ENCODE measurements around the gene LFNG.

DNA sequence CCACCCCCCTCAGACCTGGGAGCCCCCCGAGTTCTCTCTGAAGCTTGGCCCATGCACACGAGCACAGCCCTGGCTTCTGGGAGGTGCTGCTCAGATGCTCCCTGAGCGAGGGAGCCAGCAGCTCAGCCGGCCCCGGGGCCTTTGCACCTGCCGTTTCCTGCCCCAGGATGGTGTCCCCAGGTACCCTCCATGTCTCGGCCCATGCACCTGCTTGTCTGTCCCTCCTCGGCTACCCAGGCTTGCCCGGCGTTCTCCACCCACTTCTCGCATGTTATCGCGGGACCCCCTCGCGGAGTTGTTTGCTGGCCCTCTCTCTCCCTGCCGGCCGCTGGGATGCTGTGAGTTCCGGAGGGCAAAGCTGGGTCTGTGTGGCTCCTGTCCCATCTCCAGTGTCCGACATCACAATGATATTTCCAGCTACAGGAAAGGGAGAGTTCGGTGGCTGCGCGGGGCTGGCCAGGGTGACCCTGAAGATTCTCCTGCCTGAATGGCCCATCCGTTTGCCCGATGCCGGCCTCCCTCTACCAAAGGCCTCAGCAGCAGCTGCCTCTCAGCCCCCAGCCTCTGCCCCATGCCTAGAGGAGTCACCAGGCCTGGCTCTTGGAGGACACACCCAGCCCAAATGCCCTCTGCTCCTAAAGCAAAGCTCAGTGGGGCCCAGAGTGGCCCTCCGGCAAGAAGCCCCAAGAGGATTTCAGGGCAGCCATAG lies 12.2 kb upstream of the LFNG start:
- TF ChIP-seq, protein P1, sequence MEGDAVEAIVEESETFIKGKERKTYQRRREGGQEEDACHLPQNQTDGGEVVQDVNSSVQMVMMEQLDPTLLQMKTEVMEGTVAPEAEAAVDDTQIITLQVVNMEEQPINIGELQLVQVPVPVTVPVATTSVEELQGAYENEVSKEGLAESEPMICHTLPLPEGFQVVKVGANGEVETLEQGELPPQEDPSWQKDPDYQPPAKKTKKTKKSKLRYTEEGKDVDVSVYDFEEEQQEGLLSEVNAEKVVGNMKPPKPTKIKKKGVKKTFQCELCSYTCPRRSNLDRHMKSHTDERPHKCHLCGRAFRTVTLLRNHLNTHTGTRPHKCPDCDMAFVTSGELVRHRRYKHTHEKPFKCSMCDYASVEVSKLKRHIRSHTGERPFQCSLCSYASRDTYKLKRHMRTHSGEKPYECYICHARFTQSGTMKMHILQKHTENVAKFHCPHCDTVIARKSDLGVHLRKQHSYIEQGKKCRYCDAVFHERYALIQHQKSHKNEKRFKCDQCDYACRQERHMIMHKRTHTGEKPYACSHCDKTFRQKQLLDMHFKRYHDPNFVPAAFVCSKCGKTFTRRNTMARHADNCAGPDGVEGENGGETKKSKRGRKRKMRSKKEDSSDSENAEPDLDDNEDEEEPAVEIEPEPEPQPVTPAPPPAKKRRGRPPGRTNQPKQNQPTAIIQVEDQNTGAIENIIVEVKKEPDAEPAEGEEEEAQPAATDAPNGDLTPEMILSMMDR (IDR thresholded peaks at IDR 0.05), result no peak
- TF ChIP-seq POLR2A (IDR thresholded peaks at IDR 0.05), result no peak
